NCI-H1048 (cell line): ENCODE data around the gene ZNF385C.
"Not testable (repeated sequence)": the region's sequence is repeated elsewhere in the genome, so short reads cannot be mapped to it uniquely, and the experiment has no call there.

Source experiments
- DNase-seq: peaks from one replicate; lab custom pipeline; 2025; lab: John Stamatoyannopoulos, UW

The ZNF385C gene

GRCh38 chr17:42019509-42020404, 78.5 kb downstream of the ZNF385C start, which contains the start of gene NKIRAS2:
TSS of gene NKIRAS2 (plus strand) at chr17:42020090. CDS start at chr17:42021578, 1,488 bp downstream.
- DNase-seq = peak; percentile 82

DNA sequence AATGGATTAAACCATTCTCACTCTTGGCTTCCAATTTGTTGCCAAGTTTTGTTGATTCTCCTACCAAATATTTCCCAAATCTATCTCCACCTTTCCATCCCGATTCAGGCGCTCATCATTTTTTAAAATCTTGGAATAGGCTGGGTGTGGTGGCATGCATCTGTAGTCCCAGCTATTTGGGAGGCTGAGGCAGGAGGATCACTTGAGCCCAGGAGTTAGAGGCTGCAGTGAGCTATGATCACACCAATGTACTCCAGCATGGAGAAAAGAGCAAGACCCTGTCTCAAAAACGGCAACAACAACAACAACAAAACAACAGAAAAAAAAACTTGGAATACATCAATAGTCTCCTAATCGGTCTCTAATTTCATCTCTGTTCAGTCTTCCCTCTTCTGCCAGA, 79.3 kb downstream of the ZNF385C start:
- DNase-seq = no peak

- DNase-seq = no peak
Observed at GRCh38 chr17:42018339-42018738, 79.9 kb downstream of the ZNF385C start.

- DNase-seq = no peak
Observed at GRCh38 chr17:42017866-42018200, 80.4 kb downstream of the ZNF385C start.

- DNase-seq = peak; percentile 86
Observed at GRCh38 chr17:42016941-42017865, 81.1 kb downstream of the ZNF385C start, which contains the start of gene DNAJC7. TSS of gene DNAJC7 (minus strand) at chr17:42017439. CDS start at chr17:42017416, 23 bp downstream.

DNA sequence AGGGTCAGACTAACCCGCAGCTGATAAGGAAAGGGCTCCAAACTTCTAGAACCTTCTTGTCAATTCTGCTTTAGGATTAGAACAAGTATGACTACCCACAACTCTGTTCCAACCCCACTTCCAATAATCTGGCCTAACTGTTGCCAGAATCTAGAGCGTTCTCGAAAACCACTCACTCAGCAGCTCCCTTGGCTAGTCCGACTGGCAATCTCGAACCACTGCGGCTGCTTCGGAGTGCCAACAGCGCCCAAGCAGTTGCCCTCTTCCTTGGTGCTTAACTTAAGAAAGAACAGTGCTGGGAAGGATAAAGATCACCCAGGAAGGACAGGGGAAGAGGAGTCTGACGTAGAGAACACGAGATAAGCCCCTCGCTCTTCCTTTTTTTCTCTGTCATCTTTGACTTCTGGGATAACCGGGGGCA, 81.9 kb downstream of the ZNF385C start:
- DNase-seq = no peak

- DNase-seq = not testable (repeated sequence)
Observed at GRCh38 chr17:42013740-42014139, 84.5 kb downstream of the ZNF385C start.

DNA sequence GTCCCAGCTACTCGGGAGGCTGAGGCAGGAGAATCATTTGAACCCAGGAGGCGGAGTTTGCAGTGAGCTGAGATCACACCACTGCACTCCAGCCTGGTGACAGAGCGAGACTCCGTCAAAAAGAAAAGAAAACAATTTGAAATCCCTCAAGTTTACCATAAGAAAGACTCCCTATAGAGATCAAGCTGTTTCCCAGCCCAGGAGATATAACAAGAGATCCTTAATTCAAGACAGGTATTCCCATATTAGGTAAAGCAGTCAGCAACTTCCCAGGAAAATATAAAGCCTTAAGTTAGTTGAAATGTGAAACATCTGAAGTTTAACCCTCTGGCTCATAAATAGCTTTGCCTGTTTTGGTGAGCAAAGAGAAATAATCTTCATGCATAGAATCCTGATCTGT, 85.9 kb downstream of the ZNF385C start:
- DNase-seq = not testable (repeated sequence)

- no peak for DNase-seq
Observed at GRCh38 chr17:42010898-42011516, 87.3 kb downstream of the ZNF385C start.

- not testable (repeated sequence) for DNase-seq
Observed at GRCh38 chr17:42010266-42010680, 88.0 kb downstream of the ZNF385C start.

DNA sequence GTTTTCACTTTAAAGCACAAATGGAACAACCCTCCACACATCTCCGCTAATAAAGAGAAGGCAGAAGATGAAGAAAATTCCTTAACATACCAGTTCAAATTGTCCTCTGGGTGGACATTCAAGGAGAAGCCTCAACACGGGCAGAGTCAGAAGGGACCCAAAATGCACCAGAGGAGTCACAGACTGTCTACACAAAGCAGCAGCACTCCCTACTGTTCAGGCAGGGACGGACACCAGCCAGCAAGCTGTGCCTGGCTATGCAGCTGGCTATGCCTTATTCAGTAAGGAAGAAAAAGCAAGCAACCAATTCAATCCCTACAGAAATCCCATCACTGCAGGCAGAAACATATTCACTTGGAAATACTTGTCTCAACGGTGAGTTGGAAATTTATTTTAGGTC, 89.1 kb downstream of the ZNF385C start:
- DNase-seq = no peak

DNA sequence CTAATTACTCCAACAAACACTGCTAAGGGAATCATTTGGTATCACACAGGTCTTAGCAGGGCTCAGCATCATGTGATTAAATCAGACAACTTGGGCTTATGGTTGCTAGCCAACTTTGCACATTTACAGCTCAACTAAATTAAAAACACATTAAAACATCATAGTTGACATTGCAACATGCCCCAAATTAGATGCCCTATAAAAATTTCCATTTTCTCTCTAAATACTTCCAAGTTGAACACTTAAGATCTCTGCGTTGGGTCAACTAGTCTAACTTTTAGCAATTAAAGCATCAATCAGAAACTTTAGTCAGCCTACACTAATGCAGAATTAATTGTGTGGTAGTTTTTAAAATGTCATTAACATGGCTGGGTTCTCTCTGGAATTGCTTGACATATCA, 93.1 kb downstream of the ZNF385C start:
- no peak for DNase-seq

DNA sequence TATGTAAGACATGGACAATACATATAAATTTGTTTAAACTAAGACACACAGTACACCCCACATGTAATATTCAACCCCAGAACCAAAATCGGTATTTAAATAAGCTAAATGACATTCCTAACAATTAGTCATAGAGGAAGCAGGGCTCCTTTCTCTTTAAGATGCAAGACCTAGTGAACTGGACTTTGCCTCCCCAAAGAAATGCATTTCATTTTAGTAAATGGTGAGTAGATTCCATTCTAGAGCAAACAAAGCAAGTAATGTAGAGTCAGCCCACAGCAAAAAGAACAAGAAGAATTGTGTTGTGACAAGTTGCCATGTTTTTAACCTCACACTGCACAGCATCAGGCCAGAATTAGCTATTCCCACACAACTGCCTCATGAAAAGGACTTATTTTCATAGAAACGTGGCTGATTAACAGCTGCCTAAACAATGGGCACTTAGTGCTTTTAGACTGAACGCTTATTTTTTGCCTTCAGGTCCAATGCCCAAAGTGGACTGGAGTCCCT, 95.4 kb downstream of the ZNF385C start:
- no peak for DNase-seq

DNA sequence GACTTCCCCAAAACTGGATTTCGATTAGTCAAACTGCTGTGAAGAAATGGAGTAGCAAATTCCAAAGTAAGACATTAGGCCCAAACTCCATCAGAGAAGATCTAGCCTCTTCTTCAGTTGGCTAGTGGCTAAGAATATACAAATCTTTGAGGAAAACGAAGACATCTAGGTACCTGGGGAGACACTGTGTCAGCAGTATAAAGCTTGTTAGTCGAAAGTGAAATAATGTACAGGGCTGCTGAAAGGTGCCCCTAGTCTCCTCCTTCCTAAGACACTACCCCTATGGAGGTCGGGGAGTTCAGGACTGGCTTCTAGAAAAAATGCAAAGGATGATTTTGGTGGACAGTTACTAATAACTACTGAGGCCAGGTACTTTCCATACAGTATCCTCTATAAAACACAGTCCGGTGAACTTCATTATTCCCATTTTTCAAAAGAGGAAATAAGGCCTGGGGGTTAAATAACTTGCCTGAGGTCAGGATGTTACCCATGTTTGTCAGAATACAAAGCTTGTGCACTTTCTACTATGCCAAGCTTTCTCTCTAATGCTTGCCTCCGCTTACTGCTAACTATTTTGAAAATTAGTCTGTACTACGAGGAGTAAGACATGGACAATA, 96.0 kb downstream of the ZNF385C start:
- no peak for DNase-seq

- DNase-seq = no peak
Observed at GRCh38 chr17:42001729-42002128, 96.5 kb downstream of the ZNF385C start.

GRCh38 chr17:42000413-42001133, 97.7 kb downstream of the ZNF385C start:
- no peak for DNase-seq

GRCh38 chr17:41998497-41998896, 99.8 kb downstream of the ZNF385C start:
- no peak for DNase-seq

- DNase-seq = no peak
Observed at GRCh38 chr17:41996855-41997164, 101.5 kb downstream of the ZNF385C start.

DNA sequence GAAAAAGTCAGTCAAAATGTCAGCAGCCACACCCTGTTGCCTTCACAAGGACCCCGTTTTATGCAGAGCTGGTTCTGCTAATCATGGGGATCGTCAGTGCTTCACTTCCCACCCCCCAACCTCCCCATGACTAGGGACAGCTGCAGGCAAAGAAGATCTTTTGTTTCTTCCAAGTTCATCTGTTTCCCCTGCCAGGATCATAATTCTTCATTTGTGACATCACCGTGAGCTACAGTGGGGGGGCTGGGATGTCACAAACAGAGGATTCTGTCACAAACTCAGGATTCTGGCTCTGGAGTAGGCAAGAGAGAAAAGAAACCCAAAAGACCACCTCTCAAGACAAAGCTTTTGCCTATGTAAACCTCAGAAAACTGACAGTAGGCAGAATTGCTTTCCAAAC, 105.7 kb downstream of the ZNF385C start:
- no peak for DNase-seq

DNA sequence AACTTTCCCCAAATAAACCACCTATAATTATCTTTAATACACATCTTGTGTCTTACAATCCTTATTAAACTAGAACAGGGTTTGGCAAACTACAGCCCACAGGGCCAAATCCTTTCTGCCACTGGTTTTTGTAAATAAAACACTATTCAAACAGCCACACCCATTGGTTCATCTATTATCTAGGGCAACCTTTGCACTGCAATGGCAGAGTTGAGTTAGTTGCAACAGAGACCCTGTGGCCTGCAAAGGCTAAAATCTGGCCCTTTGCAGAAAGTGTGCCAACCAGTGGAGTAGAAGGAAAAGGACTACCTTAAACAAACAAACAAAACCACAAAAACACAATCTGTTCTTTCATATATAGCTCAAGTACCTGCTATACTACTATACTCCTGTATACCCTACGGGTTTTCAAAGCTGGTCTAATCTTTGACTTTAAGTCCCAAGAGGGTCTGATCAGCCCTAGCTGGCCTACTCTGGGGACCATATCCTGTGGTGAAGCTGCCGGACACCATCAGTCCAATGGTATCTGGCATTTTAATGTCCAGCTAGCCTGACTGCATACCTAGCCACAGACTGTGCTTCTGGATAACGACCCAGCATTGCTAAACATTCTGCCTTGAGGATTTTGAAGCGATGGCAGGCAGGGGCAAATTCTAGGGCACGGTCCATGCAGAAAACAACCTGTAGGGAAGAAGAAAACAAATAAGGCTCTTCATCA, 108.4 kb downstream of the ZNF385C start:
- DNase-seq = no peak
